Suprapubic skin (tissue), 4 donors: Measurements from ENCODE around the gene AZI2. TPM values are rescaled to one million over a fixed set of nuclear protein-coding genes. Genes with fewer than 3 reads are reported as not detected.

Source experiments
- DNase-seq, 2 donors: peaks; one replicate each; pipeline ENCODE4 v3.0.0-alpha.2; 2019; ENCODE audit warnings: low spot score in 2 of 2
- H3K27ac ChIP-seq: fragments of 200-600 bp; sonication (generic); one replicate; pipeline ENCODE4 v1.5.1; 2019
- H3K27me3 ChIP-seq: fragments of 200-600 bp; sonication (generic); one replicate; pipeline ENCODE4 v1.5.1; 2019
- H3K36me3 ChIP-seq: fragments of 200-600 bp; sonication (generic); one replicate; pipeline ENCODE4 v1.5.1; 2019
- H3K4me1 ChIP-seq: fragments of 200-600 bp; sonication (generic); one replicate; pipeline ENCODE4 v1.5.1; 2019
- H3K4me3 ChIP-seq: fragments of 200-600 bp; sonication (generic); one replicate; pipeline ENCODE4 v1.5.1; 2019; ENCODE audit warnings: mild to moderate bottlenecking
- H3K9me3 ChIP-seq: fragments of 200-600 bp; sonication (generic); one replicate; pipeline ENCODE4 v1.5.1; 2019
- EP300 ChIP-seq: sonication (generic); formaldehyde crosslinking; IDR thresholded peaks from one replicate; pipeline ENCODE4 v1.6.1; 2017; ENCODE audit warnings: antibody characterized with exemption
- POLR2A ChIP-seq, 2 donors: fragments of 450-650 bp; IDR thresholded peaks; one replicate each; pipeline ENCODE4 v1.6.1; 2017; ENCODE audit warnings: antibody characterized with exemption in 2 of 2, mild to moderate bottlenecking in 2 of 2, moderate library complexity in 2 of 2
- POLR2AphosphoS5 ChIP-seq, 3 donors: sonication (generic); formaldehyde crosslinking; IDR thresholded peaks; one replicate each; pipeline ENCODE4 v1.6.1; 2017; ENCODE audit warnings: antibody characterized with exemption in 3 of 3
- WGBS: methylation state at CpG from one replicate; pipeline ENCODE4 v1.1.5; 2018; 5-methylcytosine and 5-hydroxymethylcytosine counted together
- total RNA-seq, 4 donors: library from RNA; depleted of rRNA; stranded (reverse); fragments of >200 nt; gene quantifications; one replicate each; pipeline ENCODE4 v1.1.0, GENCODE V29; 2016
- TF ChIP-seq, protein P1 (sequence below), 2 donors: fragments of 200-600 bp in 1 of 2; fragments of 450-650 bp in 1 of 2; sonication (generic) in 1 of 2; IDR thresholded peaks; one replicate each; pipeline ENCODE4 v1.5.1; 2016 to 2019; ENCODE audit warnings: antibody characterized with exemption in 2 of 2, mild to moderate bottlenecking in 1 of 2, moderate library complexity in 1 of 2

Gene AZI2
- total RNA-seq, 4 donors from 2014 or later, result 49.0 to 82.2 (median 57.6) TPM

DNA sequence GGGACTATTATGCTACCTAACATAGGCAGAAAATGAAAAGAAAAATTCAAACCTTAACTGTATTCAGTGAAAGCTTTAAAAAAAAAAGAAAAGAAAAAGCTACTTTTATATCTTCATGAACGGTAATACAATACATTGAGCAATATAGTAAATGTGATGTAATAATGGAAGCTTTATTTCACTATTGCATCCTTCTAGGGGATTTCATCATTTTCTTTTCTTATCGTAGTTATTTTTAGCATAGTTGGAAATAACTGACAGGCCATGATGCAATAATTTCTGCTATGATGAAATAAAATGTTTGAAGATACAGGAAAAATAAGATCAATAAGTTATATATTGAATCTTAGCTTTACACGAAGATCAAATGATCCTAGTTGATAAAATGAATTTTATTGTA is 40.4 kb downstream of the AZI2 start:
- Histone ChIP-seq H3K36me3 (no peaks in the 10 kb centered on the region), H3K27me3 (no peaks in the 10 kb centered on the region), H3K27ac (no peak overlapping the region), H3K4me1 (no peaks in the 10 kb centered on the region), H3K4me3 (no peak overlapping the region), H3K9me3 (no peaks in the 10 kb centered on the region)
- TF ChIP-seq POLR2A (IDR thresholded peaks at IDR 0.05) (no peak), EP300 (no peak), POLR2AphosphoS5 (IDR thresholded peaks at IDR 0.05) (no peak)
- TF ChIP-seq, protein P1, sequence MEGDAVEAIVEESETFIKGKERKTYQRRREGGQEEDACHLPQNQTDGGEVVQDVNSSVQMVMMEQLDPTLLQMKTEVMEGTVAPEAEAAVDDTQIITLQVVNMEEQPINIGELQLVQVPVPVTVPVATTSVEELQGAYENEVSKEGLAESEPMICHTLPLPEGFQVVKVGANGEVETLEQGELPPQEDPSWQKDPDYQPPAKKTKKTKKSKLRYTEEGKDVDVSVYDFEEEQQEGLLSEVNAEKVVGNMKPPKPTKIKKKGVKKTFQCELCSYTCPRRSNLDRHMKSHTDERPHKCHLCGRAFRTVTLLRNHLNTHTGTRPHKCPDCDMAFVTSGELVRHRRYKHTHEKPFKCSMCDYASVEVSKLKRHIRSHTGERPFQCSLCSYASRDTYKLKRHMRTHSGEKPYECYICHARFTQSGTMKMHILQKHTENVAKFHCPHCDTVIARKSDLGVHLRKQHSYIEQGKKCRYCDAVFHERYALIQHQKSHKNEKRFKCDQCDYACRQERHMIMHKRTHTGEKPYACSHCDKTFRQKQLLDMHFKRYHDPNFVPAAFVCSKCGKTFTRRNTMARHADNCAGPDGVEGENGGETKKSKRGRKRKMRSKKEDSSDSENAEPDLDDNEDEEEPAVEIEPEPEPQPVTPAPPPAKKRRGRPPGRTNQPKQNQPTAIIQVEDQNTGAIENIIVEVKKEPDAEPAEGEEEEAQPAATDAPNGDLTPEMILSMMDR (IDR thresholded peaks at IDR 0.05), result no peak
- DNase-seq, result no peak
- 82% methylated on average over 3 of the region's 3 CpGs for WGBS

DNA sequence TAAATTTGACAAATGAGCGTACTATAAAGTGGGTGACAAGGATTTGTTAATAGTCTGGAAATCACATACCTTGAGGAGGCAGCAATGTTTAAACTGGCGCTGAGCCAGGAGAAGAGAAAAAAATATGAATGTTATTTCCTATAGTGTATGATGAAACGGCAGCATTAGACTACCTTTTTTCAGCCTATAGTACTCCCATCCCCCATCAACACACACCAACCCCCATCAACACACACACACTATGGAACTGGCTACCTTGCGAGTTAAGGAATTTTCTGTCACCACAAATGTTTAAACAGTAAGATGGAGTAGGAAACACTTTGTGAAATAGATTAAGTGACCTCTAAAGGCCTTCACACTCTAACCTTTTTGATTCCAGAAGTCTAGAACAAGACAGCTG is 46.9 kb downstream of the AZI2 start:
- H3K27ac ChIP-seq, result no peak overlapping the region
- H3K27me3 ChIP-seq, result no peaks in the 10 kb centered on the region
- H3K4me1 ChIP-seq, result no peaks in the 10 kb centered on the region
- DNase-seq, result no peak
- WGBS, result 89% methylated on average over 4 of the region's 4 CpGs
- no peaks in the 10 kb centered on the region for H3K36me3 ChIP-seq
- no peaks in the 10 kb centered on the region for H3K9me3 ChIP-seq
- H3K4me3 ChIP-seq, result no peak overlapping the region
- TF ChIP-seq, protein P1 (IDR thresholded peaks at IDR 0.05), result no peak
- TF ChIP-seq EP300, result no peak
- no peak for TF ChIP-seq POLR2A (IDR thresholded peaks at IDR 0.05)
- TF ChIP-seq POLR2AphosphoS5 (IDR thresholded peaks at IDR 0.05), result no peak

DNA sequence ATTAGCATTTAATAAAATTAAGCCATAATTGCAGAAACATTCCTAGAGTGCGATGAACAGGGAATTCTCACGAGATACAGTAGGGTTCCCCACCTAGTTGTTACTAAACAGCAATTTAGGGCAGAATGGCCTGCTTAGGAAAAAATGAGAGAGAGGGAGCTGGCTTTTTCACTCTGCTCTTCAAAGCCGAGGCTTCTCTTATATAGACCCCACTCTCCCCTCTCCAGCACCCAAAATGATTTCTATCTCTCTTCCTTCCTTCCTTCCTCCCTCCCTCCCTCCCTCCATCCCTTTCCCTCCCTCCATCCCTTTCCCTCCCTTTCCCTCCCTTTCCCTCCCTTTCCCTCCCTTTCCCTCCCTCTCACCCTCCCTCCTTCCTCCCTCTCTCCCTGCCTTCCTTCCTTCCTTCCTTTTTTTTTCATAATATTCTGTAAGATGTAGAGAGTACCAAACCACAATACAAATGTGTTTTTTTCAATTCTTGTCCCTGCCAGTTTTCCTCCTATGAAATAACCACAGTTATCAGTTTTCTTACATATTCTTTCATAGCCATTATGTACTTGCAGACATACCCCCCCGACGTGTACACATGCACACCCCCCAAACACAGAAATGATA is 48.2 kb downstream of the AZI2 start:
- H3K9me3 ChIP-seq, result no peaks in the 10 kb centered on the region
- H3K36me3 ChIP-seq, result no peaks in the 10 kb centered on the region
- no peaks in the 10 kb centered on the region for H3K27me3 ChIP-seq
- 91% methylated on average over 5 of the region's 5 CpGs for WGBS
- no peak for DNase-seq
- H3K27ac ChIP-seq, result no peak overlapping the region
- H3K4me3 ChIP-seq, result no peak overlapping the region
- H3K4me1 ChIP-seq, result no peaks in the 10 kb centered on the region
- TF ChIP-seq POLR2AphosphoS5 (IDR thresholded peaks at IDR 0.05), result no peak
- TF ChIP-seq, protein P1 (IDR thresholded peaks at IDR 0.05), result no peak
- TF ChIP-seq EP300, result no peak
- TF ChIP-seq POLR2A (IDR thresholded peaks at IDR 0.05), result no peak

DNA sequence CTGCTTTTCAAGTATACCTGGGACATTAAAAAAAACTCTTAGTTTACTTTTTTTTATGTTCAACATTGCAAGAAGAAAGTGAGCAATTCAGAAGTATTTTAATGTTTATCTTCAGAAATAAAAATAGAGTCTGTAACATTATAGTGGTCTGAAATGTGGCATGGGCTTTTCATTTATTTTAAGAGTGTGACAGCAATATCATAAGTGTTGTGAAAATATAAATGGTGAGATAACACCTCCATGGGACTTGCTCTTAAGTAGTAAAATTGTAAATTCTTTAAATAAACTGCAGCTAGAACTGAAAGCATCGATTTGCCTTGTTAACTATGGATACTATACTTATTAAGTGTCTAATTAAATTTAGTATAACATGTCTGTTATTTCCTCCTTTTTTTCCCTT is 48.9 kb downstream of the AZI2 start:
- Histone ChIP-seq H3K4me3 (no peak overlapping the region), H3K27ac (no peak overlapping the region), H3K27me3 (no peaks in the 10 kb centered on the region), H3K4me1 (no peaks in the 10 kb centered on the region), H3K36me3 (no peaks in the 10 kb centered on the region), H3K9me3 (no peaks in the 10 kb centered on the region)
- DNase-seq, result no peak
- no peak for TF ChIP-seq POLR2A (IDR thresholded peaks at IDR 0.05)
- no peak for TF ChIP-seq POLR2AphosphoS5 (IDR thresholded peaks at IDR 0.05)
- TF ChIP-seq EP300, result no peak
- TF ChIP-seq, protein P1 (IDR thresholded peaks at IDR 0.05), result no peak
- 95% methylated on average over 1 of the region's 1 CpG for WGBS

DNA sequence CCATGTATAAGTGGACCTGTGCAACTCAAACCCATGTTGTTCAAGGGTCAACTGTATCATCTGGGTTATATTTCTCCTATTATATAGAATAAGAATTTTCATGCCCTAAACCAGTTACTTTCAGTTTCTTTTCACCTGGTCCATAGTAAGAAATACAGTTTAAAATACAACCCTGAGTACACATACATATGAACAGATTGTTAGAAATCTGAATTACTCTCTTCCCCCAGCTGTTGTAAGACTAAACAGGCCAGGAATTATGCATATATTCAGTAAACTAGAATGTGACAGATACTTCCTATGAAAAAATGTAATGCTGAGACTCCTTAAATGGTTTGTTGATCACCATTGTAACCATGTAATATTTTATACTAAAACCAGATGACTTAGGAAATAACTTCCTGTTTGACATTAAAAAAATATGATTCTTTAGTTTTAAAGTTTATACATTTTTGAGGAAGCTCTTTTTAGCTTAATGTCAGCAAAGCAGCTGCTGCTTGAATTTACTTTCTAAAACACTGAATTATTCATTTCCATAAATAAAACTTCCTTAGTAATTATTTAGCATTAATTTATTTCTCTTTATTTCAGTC is 52.6 kb downstream of the AZI2 start:
- Histone ChIP-seq H3K27me3 (no peaks in the 10 kb centered on the region), H3K4me1 (no peaks in the 10 kb centered on the region), H3K9me3 (no peaks in the 10 kb centered on the region), H3K27ac (no peak overlapping the region), H3K36me3 (peaks cover 2% of the 10 kb centered on the region), H3K4me3 (no peak overlapping the region)
- TF ChIP-seq, protein P1 (IDR thresholded peaks at IDR 0.05), result no peak
- TF ChIP-seq EP300 (no peak), POLR2AphosphoS5 (IDR thresholded peaks at IDR 0.05) (no peak), POLR2A (IDR thresholded peaks at IDR 0.05) (no peak)
- DNase-seq, result no peak
